Measurements from ENCODE around the gene LHX5. TPM values are rescaled to one million over a fixed set of nuclear protein-coding genes. Genes with fewer than 3 reads are reported as not detected.

Gene LHX5
- total RNA-seq, 4 donors from 2014 or later = not detected

DNA sequence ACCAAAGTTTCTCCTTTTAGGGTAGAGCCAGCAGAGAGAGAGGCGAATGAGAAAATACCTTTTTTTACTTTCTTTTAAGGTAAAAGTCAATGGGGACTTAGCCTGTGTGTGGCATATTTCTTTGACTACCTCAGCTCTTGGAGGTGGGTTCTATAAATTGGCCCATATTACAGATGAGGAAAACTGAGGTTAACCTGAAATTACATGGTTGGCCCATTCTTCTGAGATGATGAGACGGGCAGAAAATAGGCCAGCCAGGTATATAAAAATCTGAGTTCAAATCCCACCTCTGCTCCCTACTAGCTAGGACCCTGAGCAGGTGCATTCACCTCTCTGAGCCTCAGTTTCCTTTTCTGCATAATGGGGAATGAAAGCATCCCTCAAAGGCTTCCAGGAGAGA lies 22.4 kb downstream of the LHX5 start:
- H3K27me3 ChIP-seq = peaks cover 0 to 62% (median 0%) of the 10 kb centered on the region in 4 donors
- no peaks in the 10 kb centered on the region for H3K36me3 ChIP-seq
- TF ChIP-seq POLR2A (IDR thresholded peaks at IDR 0.05) = no peak
- TF ChIP-seq, protein P1, sequence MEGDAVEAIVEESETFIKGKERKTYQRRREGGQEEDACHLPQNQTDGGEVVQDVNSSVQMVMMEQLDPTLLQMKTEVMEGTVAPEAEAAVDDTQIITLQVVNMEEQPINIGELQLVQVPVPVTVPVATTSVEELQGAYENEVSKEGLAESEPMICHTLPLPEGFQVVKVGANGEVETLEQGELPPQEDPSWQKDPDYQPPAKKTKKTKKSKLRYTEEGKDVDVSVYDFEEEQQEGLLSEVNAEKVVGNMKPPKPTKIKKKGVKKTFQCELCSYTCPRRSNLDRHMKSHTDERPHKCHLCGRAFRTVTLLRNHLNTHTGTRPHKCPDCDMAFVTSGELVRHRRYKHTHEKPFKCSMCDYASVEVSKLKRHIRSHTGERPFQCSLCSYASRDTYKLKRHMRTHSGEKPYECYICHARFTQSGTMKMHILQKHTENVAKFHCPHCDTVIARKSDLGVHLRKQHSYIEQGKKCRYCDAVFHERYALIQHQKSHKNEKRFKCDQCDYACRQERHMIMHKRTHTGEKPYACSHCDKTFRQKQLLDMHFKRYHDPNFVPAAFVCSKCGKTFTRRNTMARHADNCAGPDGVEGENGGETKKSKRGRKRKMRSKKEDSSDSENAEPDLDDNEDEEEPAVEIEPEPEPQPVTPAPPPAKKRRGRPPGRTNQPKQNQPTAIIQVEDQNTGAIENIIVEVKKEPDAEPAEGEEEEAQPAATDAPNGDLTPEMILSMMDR (IDR thresholded peaks at IDR 0.05) = no peak
- intact Hi-C loops (cut with DNase I) = no loop called here
- H3K27ac ChIP-seq = no peak overlapping the region
- no peak overlapping the region for H3K4me3 ChIP-seq
- no peaks in the 10 kb centered on the region for H3K9me3 ChIP-seq
- DNase-seq = no peak
- H3K4me1 ChIP-seq = no peaks in the 10 kb centered on the region
- 77 to 89% methylated on average over 2 of the region's 2 CpGs for WGBS, 2 donors

DNA sequence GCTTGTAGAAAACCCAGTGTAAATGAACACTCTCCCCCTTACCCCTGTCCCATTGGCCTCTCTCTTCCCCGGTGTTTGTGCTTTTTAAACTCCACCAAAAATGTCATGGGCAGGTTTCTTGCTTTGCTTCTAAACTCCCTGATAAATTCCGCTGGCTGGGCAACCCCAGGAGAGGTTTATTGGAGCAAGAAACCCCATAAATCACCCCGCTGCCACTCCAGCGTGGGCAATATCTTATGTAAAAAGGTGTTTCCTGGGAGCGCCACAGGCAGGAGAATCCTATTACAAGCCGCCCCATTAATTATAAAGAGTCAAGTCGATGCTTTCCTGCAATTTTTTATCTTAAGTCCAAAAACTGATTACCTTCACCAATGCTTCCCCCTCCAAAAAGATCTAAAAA lies 22.8 kb downstream of the LHX5 start:
- Histone ChIP-seq H3K4me1 (no peaks in the 10 kb centered on the region), H3K27ac (no peak overlapping the region), H3K4me3 (no peak overlapping the region), H3K36me3 (no peaks in the 10 kb centered on the region), H3K27me3 (peaks cover 0 to 58% (median 0%) of the 10 kb centered on the region in 4 donors), H3K9me3 (no peaks in the 10 kb centered on the region)
- intact Hi-C loops (cut with DNase I) = no loop called here
- no peak for DNase-seq
- 35 to 45% methylated on average over 7 of the region's 7 CpGs for WGBS, 2 donors
- TF ChIP-seq, protein P1 (IDR thresholded peaks at IDR 0.05) = no peak
- no peak for TF ChIP-seq POLR2A (IDR thresholded peaks at IDR 0.05)

DNA sequence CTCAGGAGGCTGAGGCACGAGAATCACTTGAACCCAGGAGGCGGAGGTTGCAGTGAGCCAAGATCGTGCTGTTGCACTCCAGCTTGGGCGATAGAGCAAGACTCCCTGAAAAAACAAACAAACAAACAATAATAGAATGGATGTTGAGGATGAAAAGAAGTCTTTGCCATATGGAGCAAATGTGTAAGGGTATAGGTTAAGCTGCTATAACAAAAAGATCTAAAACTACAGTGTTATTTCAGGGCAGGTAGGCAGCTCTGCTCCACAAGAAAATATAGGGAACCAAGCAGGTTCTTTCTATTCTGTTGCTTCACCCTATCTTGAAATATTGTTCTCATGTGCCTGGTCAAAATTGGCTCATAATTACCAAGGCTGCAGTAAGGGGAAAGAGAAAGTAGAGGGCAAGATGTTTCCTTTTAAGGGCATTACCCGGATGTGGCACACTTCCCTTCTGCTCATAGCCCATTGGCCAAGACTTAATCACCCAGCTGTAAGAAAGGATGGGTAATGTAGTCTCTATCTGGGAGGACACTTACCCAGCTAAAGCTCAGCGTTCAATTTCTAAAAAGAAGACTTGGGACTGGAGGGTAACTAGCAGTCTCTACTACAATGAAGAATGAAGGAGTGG lies 26.0 kb downstream of the LHX5 start:
- intact Hi-C loops (cut with DNase I) = no loop called here
- Histone ChIP-seq H3K9me3 (no peaks in the 10 kb centered on the region), H3K4me1 (no peaks in the 10 kb centered on the region), H3K36me3 (no peaks in the 10 kb centered on the region), H3K27ac (no peak overlapping the region), H3K4me3 (no peak overlapping the region), H3K27me3 (peaks cover 0 to 76% (median 0%) of the 10 kb centered on the region in 4 donors)
- TF ChIP-seq POLR2A (IDR thresholded peaks at IDR 0.05) = no peak
- TF ChIP-seq, protein P1 (IDR thresholded peaks at IDR 0.05) = no peak
- 81 to 88% methylated on average over 6 of the region's 6 CpGs for WGBS, 2 donors
- DNase-seq = no peak

DNA sequence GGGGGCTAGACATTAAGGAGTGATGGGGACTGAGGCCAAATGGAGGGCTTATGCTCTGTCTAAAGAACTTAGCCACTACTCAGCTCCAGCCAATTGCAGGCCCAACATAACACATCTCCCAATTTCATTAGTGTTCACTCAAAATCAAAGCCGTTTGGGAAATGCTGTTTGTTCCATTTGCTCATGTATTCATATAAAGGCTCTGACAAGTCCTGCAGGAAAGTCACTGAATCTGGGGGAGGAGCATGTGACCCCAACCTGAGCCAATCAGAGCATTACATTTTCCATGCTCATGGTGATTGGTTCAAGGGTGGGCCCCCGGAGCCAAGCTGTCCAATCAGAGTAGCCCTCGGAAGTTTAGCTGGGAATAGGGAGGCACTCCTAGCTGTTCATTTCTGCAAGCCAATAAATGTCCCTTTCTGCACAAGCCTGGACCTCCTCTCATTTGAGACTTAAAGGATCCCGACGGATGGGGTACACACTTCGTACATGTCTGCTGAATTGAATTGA lies 28.6 kb downstream of the LHX5 start:
- no peak for DNase-seq
- no peaks in the 10 kb centered on the region for H3K36me3 ChIP-seq
- no peak overlapping the region for H3K27ac ChIP-seq
- peaks cover 0 to 83% (median 0%) of the 10 kb centered on the region in 4 donors for H3K27me3 ChIP-seq
- no peak overlapping the region for H3K4me3 ChIP-seq
- H3K4me1 ChIP-seq = no peaks in the 10 kb centered on the region
- intact Hi-C loops (cut with DNase I) = no loop called here
- no peak for TF ChIP-seq POLR2A (IDR thresholded peaks at IDR 0.05)
- TF ChIP-seq, protein P1 (IDR thresholded peaks at IDR 0.05) = no peak
- H3K9me3 ChIP-seq = no peaks in the 10 kb centered on the region
- 75 to 80% methylated on average over 4 to 5 of the region's 6 CpGs for WGBS, 2 donors

DNA sequence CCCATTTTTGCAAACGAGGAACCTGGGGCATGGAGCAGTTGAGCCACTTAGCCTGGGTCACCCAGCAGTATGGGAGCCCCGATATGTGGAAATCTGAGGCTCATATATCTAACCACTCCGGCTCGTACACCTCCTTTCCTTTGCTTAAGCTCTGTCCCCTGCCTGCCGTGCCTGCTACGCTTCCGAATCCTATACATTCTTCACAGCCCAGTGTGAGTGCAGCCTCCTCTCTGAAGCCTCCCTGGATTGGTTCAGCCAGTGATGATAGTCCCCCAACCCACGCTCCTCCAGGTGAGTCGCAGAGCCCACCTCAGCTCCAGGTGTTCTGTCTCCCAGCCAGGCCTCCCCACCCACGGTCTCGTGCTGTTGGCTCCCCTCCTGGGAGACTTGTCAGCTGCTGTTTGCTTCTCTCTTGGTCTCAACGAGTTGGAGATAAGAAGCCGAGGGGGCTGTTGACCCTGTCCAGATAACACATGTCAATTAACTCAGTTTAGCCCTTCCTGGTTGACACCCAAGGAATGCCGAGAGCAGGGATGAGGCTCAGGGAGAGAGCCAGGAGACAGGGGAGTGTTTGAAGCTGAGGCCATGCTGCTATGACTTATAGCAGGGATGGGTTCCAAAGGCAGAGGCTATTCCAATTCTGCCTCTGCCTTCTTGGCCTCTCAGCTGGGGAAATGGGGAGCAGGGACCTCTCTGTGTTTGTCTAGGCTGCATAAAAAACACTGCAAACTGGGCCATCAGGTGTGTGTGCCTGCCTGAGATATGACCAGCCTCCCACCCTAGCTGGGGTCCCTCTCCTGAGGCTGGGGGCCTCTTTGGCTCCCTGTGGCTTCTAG lies 30.5 kb downstream of the LHX5 start:
- intact Hi-C loops (cut with DNase I) = no loop called here
- WGBS, 2 donors = 41 to 43% methylated on average over 9 to 10 of the region's 14 CpGs
- no peak for DNase-seq

More for the DNA sequence above, 30.5 kb downstream of the LHX5 start:
- TF ChIP-seq, protein P1 (IDR thresholded peaks at IDR 0.05) = no peak
- no peak for TF ChIP-seq POLR2A (IDR thresholded peaks at IDR 0.05)
- Histone ChIP-seq H3K4me3 (no peak overlapping the region), H3K9me3 (no peaks in the 10 kb centered on the region), H3K27ac (no peak overlapping the region), H3K36me3 (no peaks in the 10 kb centered on the region), H3K4me1 (no peaks in the 10 kb centered on the region), H3K27me3 (peaks cover 0 to 73% (median 0%) of the 10 kb centered on the region in 4 donors)

Data from esophagus squamous epithelium (tissue), 5 donors.